ENCODE measurements around the gene DNAH8.

Gene DNAH8

DNA sequence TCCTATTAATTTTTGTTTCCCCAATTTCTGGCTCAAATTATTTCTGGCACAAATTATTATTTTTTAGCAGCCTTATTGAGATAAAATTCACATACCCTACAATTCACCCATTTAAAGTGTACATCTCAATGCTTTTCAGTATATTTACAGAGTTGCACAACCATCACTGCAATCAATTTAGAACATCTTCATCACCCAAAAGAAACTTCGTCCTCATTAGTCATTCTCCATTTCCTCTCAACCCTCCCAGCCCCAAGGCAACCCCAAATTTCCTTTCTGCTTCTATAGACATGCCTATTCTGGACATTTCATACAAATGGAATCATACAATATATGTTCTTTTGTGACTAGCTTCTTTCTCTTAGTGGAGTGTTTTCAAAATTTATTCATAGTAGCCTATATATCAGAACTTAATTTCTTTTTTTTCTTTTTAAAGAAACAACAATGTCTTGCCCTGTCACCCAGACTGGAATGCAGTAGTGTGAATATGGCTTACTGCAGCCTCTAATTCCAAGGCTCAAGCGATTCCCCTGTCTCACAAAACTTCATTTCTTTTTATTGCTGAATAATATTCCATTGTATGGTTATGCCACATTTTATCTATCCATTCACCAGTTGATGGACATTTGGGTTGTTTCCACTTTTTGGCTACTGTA is 84.5 kb downstream of the DNAH8 start:
- no peak for DNase-seq

DNA sequence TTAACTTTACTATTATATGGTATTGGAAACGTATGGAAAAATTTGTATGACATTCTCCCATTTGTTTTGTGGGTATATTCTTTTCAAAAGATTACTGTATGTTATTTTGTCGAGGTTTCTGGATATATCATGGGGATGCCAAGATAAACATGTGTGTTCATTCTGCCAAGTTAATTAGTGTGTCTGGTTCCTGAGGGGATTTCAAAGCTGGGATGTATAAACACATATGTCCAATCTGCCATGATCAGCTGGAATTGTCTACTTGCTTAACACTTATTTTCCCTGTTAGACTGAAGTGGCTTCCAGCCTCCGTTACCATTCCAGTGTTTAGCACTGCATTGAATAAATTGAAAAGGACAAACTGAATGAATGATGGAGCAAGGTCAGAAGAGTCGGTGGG is 86.2 kb downstream of the DNAH8 start:
- DNase-seq, result no peak

- no peak for DNase-seq
Observed at GRCh38 chr6:38802497-38802896, 87.4 kb downstream of the DNAH8 start.

GRCh38 chr6:38803129-38803528 is 88.0 kb downstream of the DNAH8 start:
- no peak for DNase-seq

GRCh38 chr6:38804358-38804757 is 89.2 kb downstream of the DNAH8 start:
- no peak for DNase-seq

DNA sequence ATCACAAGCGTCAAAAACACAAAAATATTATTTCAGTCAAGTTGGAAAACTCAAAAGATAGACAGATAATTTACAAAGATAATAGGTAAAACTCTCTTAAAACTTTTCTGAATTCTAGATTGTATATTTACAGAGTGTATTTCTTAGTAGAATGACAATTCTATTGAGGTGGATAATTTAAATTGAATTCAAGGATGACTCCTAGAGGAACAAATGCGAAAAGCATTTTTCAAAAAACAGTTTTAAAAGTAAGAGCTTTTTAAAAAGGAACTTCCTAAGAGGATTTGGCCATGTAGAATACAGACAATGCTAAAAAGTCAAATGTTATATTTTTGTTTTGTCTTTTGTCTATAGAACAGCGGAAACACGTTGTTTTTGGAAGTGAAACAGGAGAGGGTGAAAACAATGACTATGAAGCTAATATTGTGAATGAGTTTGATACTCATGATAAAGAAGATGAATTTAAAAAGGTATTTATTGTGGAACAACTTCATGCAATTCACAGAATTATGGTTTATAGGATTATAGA is 90.1 kb downstream of the DNAH8 start:
- no peak for DNase-seq

DNA sequence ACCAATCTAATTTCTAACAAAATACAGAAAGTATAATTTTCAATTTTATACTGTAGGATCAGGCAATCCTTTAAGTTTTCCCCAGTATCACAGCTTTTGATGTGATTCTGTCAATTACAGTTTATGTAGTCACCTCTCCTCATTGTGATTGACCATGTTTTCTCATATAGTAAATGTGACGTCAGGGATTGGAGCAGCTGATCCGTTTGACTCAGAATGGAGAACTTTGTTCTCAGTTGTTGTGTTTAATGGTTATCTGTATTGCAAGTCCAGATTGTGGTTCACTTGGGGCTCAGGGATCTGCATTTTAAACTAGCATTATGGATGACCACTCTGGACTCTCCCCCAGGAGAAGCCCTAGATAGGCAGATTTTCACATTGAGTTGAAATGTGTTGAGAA is 90.6 kb downstream of the DNAH8 start:
- DNase-seq, result no peak

DNA sequence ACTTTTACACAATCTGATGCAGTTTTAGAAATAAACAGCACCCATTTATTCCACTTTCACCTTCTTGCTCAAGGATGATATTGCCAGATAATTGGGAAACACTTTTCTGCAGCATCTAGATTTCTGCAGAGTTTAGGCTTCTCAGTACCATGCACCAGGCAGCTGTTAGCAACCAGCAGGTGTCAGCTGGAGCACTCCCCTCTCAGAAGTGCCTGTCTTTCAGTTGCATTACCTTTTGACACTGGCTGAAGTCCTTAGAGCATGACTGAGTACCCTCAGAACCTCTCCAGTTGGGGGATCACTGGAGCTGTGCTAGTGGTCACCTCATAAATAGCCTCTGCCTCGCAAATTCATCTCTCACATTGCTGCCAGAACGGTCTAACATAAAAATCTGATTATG is 91.2 kb downstream of the DNAH8 start:
- no peak for DNase-seq

DNA sequence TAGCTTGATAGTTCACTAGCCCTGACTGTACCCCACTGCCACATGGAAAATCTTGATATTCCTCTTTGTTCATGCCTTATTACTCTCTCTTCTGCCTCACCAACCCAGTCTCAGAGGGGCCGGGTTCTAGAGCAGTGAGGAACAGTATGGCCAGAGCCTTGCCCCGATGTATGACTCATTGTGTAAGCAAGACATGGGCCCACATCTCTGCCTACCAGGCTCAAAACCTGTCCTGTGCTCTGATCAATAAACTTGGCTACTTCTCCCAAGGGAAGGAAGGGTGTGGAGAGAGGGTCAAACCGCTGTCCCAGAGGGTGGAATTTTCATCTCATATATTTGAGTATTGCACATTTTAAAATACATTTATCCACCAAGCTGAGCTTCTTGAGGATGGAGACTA is 91.7 kb downstream of the DNAH8 start:
- DNase-seq, result no peak

DNA sequence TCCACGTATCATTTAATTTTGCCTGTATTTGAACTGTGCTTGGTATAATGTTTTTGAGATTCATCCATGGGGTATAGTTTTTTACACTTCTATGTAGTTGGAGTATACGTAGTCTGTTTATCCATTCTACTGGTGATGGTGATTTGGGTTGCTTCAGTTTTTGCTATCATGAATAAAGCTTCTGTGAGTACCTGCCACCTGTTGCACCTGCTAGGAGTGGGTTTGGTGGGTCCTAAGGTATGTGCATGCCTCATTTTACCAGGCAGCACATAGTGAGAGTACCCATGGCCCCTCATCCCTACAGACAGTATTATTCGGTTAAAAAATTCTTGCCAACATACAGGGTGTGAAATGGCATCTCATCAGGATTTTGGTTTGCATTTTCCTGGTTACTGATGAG is 92.9 kb downstream of the DNAH8 start:
- DNase-seq, result no peak

DNA sequence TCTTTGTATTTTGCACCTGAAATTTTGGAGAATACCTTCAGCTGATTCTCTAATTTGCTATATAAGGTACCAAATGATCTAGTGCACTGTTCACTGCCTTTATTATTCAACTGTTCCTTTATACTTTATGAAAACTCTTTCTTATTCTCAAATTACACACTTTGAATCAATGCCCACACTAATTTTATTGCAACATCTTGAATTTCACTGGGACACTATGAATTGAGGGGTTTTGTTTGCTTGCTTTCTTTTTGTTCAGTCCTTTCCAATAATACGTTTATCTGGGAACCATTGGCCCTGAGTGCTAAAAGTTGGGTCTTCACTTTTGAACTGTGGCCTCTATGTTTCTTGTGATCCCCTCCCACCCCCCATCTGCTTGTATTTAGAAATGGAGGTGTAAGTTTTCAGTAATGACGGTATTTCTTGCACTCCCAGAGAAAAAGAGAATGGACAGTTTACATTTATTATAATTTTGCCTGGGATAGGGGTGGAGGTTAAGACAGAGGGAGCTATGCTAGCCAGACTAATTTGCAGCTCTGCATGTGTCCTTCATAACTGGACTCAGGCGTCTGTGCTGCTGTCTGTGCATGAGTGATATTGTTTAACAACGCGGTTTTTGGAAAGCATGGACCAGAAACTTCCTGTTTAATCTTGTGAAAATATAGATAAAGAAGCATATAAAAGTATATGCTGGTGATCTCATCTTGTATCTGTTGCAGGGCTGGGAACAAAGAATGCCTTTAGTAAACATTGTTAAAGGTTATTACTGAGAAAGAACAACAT is 98.1 kb downstream of the DNAH8 start:
- DNase-seq, result no peak

DNA sequence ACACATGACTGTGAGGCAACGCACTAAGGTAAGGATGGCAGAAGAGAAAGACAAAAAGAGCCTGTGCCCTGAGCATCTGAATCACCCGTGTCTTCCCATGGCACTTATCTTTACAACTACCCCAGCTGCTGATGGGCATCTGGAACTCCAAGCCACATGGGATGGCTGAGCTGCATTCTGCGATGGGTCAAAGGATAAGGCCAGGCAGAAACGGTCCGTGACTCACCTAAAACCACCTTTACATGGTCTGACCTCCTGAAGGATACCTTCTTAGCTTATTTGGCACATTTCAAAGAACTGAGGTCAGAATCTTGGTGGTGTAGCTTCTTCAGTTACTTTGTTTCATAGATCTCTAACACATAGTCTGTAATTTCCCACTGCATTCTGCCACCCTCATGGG is 99.7 kb downstream of the DNAH8 start:
- DNase-seq, result no peak

DNA sequence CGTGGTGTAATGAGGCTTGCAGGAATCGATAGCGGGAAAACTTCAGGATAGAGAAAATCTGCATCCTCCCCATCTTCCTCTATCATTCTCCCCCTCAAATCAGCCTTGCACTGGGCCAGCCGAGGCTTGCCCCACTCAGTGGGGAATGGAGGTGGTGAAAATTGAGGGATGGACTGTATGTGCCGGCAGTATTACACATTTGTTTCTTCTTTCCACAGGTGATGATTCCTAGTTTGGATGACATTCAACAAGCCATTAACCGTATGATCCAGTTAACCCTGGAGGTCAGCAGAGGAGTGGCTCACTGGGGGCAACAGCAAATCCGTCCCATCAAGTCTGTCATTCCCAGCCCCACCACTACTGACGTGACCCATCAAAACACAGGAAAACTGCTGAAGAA is 100.1 kb downstream of the DNAH8 start:
- DNase-seq, result no peak

DNA sequence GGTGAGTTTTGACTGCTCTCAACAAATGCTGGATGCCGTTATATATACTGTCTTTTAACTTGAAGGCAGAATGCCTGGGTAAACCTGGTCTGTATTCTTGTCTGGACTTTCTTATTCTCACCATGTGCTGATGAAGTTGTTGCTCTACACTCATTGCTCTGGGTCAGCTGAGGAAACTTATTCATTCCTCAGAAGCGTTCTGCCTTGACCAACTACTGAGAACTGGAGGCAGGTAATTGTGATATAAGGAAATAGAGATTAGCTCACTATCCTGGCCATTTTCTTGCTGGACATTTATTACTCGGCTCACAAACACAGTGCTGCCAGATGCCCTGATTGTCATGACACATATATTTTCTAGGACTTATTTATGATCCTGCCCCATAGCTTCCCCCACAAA is 103.6 kb downstream of the DNAH8 start:
- no peak for DNase-seq

DNA sequence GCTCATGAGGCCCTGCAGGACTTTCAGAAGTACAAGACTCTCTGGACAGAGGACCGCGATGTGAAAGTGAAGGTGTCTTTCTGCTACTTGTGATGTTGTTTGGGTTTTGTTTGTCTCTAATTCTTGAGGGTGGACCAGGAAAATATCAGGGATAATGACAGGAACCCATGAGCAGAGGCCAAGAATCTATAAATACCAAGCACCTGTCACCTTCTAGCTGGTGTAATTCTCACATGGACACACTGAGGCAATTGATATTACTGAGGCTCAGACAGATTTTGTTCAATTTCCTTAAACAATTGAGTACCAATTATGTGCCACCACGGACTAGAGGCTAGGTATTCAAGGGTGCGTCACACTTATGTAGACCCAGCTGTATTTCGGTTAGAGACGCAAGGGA is 107.9 kb downstream of the DNAH8 start:
- no peak for DNase-seq

DNA sequence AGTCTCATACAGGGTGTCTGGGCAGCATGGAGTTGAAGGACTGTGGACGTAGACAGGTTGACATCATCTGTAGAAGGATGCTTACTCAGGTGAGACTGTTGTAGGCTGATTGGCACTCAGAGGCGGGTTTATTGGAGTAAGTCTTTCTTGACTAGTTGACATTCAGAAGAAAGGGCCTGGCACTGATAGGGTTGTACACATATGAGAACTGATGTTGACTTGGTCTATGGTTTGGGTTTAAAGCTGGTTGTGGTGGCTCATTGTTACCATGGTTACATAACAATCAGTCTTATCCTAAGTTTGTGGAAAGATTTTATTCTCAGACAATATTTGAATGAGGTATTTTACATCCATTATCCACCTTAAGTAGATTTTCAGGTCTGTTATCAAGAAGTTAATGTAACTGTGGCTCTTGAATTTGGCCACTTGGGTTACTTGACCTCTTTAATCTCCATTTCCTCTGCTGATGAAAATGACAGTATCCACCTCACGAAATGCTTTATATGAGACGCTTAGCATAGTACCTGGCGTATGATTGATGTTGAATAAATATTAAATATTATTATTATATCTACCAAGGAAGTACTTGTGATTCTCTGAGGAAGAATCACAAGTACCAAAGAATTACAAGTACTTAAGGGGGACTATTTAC is 109.3 kb downstream of the DNAH8 start:
- no peak for DNase-seq

GRCh38 chr6:38827024-38827423 is 111.9 kb downstream of the DNAH8 start:
- no peak for DNase-seq

GRCh38 chr6:38831865-38832264 is 116.8 kb downstream of the DNAH8 start:
- DNase-seq, result no peak

- no peak for DNase-seq
Observed at GRCh38 chr6:38833320-38833719, 118.2 kb downstream of the DNAH8 start.

- DNase-seq, result no peak
Observed at GRCh38 chr6:38836585-38836984, 121.5 kb downstream of the DNAH8 start.

- no peak for DNase-seq
Observed at GRCh38 chr6:38837101-38837500, 122.0 kb downstream of the DNAH8 start.

DNA sequence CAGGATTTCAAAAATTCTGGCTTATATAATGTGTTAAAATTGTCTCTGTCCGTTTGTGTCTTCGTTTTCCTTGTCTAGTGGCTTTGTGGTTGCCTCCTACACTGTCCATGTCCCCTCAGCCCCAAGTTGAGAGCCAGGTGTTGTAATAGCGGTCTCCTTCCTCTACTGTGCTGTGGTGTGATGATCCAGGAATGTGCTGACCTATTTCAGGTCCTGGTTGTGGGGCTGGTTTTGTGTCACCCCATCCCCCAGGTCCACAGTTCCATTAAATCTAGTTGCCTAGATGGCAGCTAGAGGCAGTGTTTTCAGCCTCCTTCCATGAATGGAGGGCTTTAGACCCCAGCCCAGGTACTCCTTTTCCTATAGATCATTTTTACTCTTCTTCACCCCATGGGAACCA is 128.7 kb downstream of the DNAH8 start:
- no peak for DNase-seq

DNA sequence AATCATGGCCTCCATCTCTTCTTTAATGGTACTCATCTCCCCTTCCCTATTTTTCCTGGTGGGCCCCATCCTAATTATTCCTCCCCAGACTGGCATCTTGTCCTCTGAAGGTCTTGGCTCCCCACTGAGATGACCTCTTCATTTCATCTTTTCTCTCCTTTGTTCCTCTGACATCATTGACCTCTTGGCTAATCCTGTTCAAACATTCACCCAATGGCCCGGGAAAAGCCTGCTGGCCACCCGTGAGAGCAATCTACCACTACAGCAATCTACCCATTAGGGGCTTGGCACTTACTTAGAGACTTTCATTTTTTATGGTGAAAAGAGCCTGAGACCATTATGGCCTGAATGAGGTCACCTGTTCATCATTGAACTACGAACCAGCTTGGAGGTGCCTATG is 130.8 kb downstream of the DNAH8 start:
- no peak for DNase-seq

- DNase-seq, result no peak
Observed at GRCh38 chr6:38846361-38846760, 131.2 kb downstream of the DNAH8 start.

All from activated T-cell treated with anti-CD3 and anti-CD28 coated beads for 4 hours (primary cell).